ENCODE data around the gene LY9.

The LY9 gene

DNA sequence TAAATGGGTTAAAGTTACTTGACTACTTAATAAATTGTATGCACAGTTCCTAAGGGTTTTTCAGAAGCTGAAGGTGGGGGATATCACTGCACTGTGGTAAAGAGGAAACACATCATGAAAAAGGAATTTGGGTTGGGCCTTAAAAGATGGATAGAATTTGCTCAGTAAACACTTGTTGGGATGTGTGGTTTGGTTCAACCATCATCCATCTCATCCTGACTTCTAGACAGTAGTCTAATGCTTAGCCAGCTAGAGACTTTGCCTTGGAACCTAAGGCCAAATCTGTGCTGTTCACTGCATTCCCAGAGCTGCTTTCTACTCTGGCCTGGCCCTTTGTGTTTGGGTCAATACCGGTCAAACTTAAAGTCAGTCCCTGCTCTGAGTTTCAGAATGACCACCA lies 30.6 kb downstream of the LY9 start:
- H4K20me1 ChIP-seq (ENCODE audit: insufficient read depth) = no peaks in the 10 kb centered on the region
- no peaks in the 10 kb centered on the region for H3K79me2 ChIP-seq (ENCODE audit: insufficient read depth, low read depth)
- H2AFZ ChIP-seq (ENCODE audit: low read depth) = no peak overlapping the region
- H3K36me3 ChIP-seq (ENCODE audit: insufficient read depth) = no peaks in the 10 kb centered on the region
- H3K9ac ChIP-seq = no peak overlapping the region
- no peak overlapping the region for H3K4me3 ChIP-seq (IDR thresholded peaks at IDR 0.05; ENCODE audit: insufficient read depth, low read depth, low read length)
- TF ChIP-seq, protein P1, sequence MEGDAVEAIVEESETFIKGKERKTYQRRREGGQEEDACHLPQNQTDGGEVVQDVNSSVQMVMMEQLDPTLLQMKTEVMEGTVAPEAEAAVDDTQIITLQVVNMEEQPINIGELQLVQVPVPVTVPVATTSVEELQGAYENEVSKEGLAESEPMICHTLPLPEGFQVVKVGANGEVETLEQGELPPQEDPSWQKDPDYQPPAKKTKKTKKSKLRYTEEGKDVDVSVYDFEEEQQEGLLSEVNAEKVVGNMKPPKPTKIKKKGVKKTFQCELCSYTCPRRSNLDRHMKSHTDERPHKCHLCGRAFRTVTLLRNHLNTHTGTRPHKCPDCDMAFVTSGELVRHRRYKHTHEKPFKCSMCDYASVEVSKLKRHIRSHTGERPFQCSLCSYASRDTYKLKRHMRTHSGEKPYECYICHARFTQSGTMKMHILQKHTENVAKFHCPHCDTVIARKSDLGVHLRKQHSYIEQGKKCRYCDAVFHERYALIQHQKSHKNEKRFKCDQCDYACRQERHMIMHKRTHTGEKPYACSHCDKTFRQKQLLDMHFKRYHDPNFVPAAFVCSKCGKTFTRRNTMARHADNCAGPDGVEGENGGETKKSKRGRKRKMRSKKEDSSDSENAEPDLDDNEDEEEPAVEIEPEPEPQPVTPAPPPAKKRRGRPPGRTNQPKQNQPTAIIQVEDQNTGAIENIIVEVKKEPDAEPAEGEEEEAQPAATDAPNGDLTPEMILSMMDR (conservative IDR thresholded peaks at IDR 0.05; ENCODE audit: low read depth, low read length) = no peak
- no peaks in the 10 kb centered on the region for H3K27me3 ChIP-seq (ENCODE audit: insufficient read depth, low read depth)
- H3K27ac ChIP-seq = no peak overlapping the region
- H3K4me1 ChIP-seq (ENCODE audit: low read depth, poor library complexity, severe bottlenecking) = peaks cover 10% of the 10 kb centered on the region
- H3K4me2 ChIP-seq = no peak overlapping the region

DNA sequence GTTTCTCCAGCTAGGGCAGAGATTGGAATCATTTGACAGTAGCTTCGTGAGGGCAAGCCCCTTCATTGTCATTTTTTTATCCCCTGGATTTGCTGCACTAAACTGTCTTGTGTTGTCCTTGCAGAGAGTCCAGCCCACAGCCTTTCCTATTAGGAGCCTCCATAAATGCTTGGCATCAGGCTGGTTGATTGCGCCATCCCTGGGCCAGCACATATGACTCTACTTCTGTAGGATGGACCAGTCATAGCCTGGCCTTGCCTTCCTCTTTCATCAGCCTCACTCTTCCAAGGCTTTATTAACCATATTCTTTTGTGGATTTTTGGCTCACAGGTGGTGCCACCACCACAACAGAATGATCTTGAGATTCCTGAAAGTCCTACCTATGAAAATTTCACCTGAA lies 31.4 kb downstream of the LY9 start:
- no peak overlapping the region for H3K4me2 ChIP-seq

DNA sequence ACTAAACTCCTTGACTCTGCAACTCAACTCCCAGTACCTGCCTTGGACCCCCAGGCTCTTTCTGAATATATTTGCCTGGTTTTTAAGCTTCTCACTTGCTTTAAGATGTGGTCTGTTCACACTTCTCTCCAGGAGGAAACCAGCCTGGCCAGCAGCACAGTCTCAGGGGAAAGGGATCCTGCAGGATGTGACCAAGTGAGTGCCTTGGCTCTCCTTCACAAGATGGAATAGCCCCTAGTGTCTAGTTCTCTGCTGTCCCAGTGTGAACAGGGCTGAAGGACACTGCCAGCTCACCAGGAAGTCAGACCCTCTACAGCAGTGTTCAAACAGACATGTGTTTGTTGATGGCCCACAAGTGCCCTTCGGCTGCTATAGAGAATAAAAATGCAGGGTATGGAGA lies 33.8 kb downstream of the LY9 start:
- H3K4me2 ChIP-seq = no peak overlapping the region
- peaks cover 12% of the 10 kb centered on the region for H3K4me1 ChIP-seq (ENCODE audit: low read depth, poor library complexity, severe bottlenecking)
- no peak overlapping the region for H2AFZ ChIP-seq (ENCODE audit: low read depth)
- H3K36me3 ChIP-seq (ENCODE audit: insufficient read depth) = no peaks in the 10 kb centered on the region
- H3K4me3 ChIP-seq (IDR thresholded peaks at IDR 0.05; ENCODE audit: insufficient read depth, low read depth, low read length) = no peak overlapping the region
- TF ChIP-seq, protein P1 (conservative IDR thresholded peaks at IDR 0.05; ENCODE audit: low read depth, low read length) = no peak
- no peak overlapping the region for H3K27ac ChIP-seq
- no peaks in the 10 kb centered on the region for H3K27me3 ChIP-seq (ENCODE audit: insufficient read depth, low read depth)
- H4K20me1 ChIP-seq (ENCODE audit: insufficient read depth) = no peaks in the 10 kb centered on the region
- H3K79me2 ChIP-seq (ENCODE audit: insufficient read depth, low read depth) = no peaks in the 10 kb centered on the region
- no peak overlapping the region for H3K9ac ChIP-seq

More for the DNA sequence above, 31.4 kb downstream of the LY9 start:
- no peak overlapping the region for H3K4me3 ChIP-seq (IDR thresholded peaks at IDR 0.05; ENCODE audit: insufficient read depth, low read depth, low read length)
- no peaks in the 10 kb centered on the region for H4K20me1 ChIP-seq (ENCODE audit: insufficient read depth)
- no peak overlapping the region for H3K9ac ChIP-seq
- TF ChIP-seq, protein P1 (conservative IDR thresholded peaks at IDR 0.05; ENCODE audit: low read depth, low read length) = no peak
- no peak overlapping the region for H3K27ac ChIP-seq
- H3K79me2 ChIP-seq (ENCODE audit: insufficient read depth, low read depth) = no peaks in the 10 kb centered on the region
- H3K27me3 ChIP-seq (ENCODE audit: insufficient read depth, low read depth) = no peaks in the 10 kb centered on the region
- H2AFZ ChIP-seq (ENCODE audit: low read depth) = no peak overlapping the region
- no peaks in the 10 kb centered on the region for H3K36me3 ChIP-seq (ENCODE audit: insufficient read depth)
- H3K4me1 ChIP-seq (ENCODE audit: low read depth, poor library complexity, severe bottlenecking) = peaks cover 10% of the 10 kb centered on the region

DNA sequence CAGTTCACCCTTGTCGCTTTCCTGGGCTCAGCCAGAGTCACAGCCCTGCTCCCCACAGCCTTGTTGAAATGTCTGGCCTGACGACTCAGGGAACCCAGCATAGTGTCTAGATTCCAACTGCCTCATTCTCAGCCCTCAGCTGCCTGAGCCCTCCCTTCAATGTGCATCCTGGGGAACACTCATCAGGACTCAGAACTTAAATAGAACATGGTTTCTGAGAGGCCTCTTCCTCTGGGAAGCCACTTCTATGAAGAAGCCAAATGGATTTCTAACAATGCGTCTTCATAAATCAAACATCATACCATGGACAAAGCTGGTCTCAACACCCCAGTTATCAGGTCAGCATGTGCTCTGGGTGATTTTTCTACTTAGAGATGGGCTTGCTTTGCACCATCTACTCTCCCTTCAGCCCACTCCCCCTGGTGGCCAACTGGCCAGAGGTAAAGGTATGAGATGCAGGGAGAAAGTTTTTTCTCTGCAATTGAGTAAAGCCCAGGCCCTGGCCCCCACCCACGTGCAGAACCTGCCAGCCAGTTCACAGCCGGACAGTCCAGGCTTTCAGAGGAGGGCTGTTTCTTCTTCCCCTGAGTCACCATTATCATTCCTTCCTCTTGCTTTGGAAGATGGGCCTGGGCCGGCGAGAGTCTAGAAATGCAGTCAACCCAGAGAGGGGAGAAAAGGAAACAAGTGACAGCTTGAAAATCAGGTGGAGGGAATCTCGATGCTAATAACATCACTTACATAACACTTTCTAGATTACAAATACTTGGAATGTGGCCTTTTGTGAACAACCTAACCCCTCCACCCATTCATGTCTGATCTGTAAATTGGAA lies 34.6 kb downstream of the LY9 start:
- Histone ChIP-seq H3K4me3 (IDR thresholded peaks at IDR 0.05; ENCODE audit: insufficient read depth, low read depth, low read length) (no peak overlapping the region), H4K20me1 (ENCODE audit: insufficient read depth) (no peaks in the 10 kb centered on the region), H2AFZ (ENCODE audit: low read depth) (peak overlapping the region; percentile 4; the same call in 1 of the 2 replicates), H3K9ac (no peak overlapping the region), H3K27me3 (ENCODE audit: insufficient read depth, low read depth) (no peaks in the 10 kb centered on the region), H3K4me1 (ENCODE audit: low read depth, poor library complexity, severe bottlenecking) (peaks cover 13% of the 10 kb centered on the region), H3K4me2 (no peak overlapping the region), H3K27ac (no peak overlapping the region), H3K79me2 (ENCODE audit: insufficient read depth, low read depth) (no peaks in the 10 kb centered on the region), H3K36me3 (ENCODE audit: insufficient read depth) (no peaks in the 10 kb centered on the region)
- TF ChIP-seq, protein P1 (conservative IDR thresholded peaks at IDR 0.05; ENCODE audit: low read depth, low read length) = peak; percentile 100
